ENCODE results near the gene NUP153.
"Not testable (repeated sequence)": the region's sequence is repeated elsewhere in the genome, so short reads cannot be mapped to it uniquely, and the experiment has no call there.

The NUP153 gene

GRCh38 chr6:17706580-17707370 is at the start of gene NUP153:
NUP153 (minus strand) TSS chr6:17706925; CDS start chr6:17706387, 538 bp downstream.
- peak; percentile 89 to 100 (median 98) for DNase-seq

GRCh38 chr6:17754254-17754653 is 47.5 kb upstream of the NUP153 start:
- no peak for DNase-seq

- not testable (repeated sequence) for DNase-seq
Observed at GRCh38 chr6:17745324-17745723, 38.6 kb upstream of the NUP153 start.

GRCh38 chr6:17744757-17745308 is 38.1 kb upstream of the NUP153 start:
- DNase-seq, result not testable (repeated sequence)

- DNase-seq, result no peak
Observed at GRCh38 chr6:17744019-17744756, 37.5 kb upstream of the NUP153 start.

GRCh38 chr6:17741507-17741906 is 34.8 kb upstream of the NUP153 start:
- DNase-seq, result no peak

GRCh38 chr6:17740559-17741220 is 34.0 kb upstream of the NUP153 start:
- no peak for DNase-seq

- DNase-seq, result no peak
Observed at GRCh38 chr6:17737704-17738252, 31.1 kb upstream of the NUP153 start.

GRCh38 chr6:17735311-17735710 is 28.6 kb upstream of the NUP153 start:
- DNase-seq, result not testable (repeated sequence)

- no peak for DNase-seq
Observed at GRCh38 chr6:17730078-17730704, 23.5 kb upstream of the NUP153 start.

GRCh38 chr6:17729223-17730077 is 22.7 kb upstream of the NUP153 start:
- DNase-seq, result no peak

GRCh38 chr6:17728551-17729222 is 22.0 kb upstream of the NUP153 start:
- no peak for DNase-seq

GRCh38 chr6:17725083-17725482 is 18.4 kb upstream of the NUP153 start:
- peak in 11 of 58 donors; percentile 1 to 23 (median 5) for DNase-seq

GRCh38 chr6:17724341-17724740 is 17.6 kb upstream of the NUP153 start:
- DNase-seq, result no peak

- no peak for DNase-seq
Observed at GRCh38 chr6:17721671-17722070, 14.9 kb upstream of the NUP153 start.

- no peak for DNase-seq
Observed at GRCh38 chr6:17719323-17720041, 12.8 kb upstream of the NUP153 start.

GRCh38 chr6:17716221-17716620 is 9.5 kb upstream of the NUP153 start:
- DNase-seq, result no peak
